ENCODE data around the gene ZSCAN18. TPM values are rescaled to one million over a fixed set of nuclear protein-coding genes. Genes with fewer than 3 reads are reported as not detected.

The ZSCAN18 gene
- total RNA-seq, 1 donor from 2014 or later = 49.8 TPM

DNA sequence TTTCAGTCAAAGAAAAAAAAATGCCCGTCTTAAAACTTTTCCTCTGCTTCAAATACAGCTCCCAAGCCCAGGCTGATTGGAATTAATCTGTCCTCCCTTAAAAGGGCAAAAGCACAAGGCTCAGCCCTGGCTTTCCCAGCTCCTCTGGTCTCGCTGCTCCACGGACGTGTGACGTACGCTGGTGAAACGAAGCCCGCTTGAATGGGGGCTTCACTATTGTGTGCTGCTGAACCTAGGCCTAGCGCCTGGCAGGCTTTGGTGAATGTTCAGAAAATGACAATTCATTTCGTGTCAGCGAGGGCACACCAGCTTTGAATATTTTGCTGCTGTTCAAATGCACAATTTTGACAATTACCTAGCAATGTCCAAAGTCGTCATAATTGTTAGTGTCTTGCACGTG, 39.6 kb downstream of the ZSCAN18 start:
- Mint-ChIP-seq H3K4me1 (peaks cover 9% of the 10 kb centered on the region), H3K4me3 (peak overlapping the region; percentile 85), H3K27me3 (peaks cover 13% of the 10 kb centered on the region), H3K36me3 (ENCODE audit: low read depth) (peaks cover 20% of the 10 kb centered on the region), H3K27ac (peak overlapping the region; percentile 87), H3K9me3 (peaks cover 16% of the 10 kb centered on the region)
- DNase-seq = no peak
- TF ChIP-seq CTCF (IDR thresholded peaks at IDR 0.05) = no peak
- intact Hi-C loops (cut with micrococcal nuclease) = loop anchor here (2.0 to 5.0 kb wide), 3 partner anchors 36 to 56 kb away; partner anchors contain the start of genes ZNF606 and ZSCAN18
- POLR2A ChIA-PET = interaction anchor here (0.5 to 1.7 kb wide), 7 partner anchors 56 to 517 kb away, joined by 4 to 41 read pairs (median 5); partner anchors contain the start of genes ZBTB45, ZNF497, ZNF606 and ZSCAN22
- CTCF ChIA-PET = no interaction called here
- ATAC-seq (ENCODE audit: low read depth) = no peak

DNA sequence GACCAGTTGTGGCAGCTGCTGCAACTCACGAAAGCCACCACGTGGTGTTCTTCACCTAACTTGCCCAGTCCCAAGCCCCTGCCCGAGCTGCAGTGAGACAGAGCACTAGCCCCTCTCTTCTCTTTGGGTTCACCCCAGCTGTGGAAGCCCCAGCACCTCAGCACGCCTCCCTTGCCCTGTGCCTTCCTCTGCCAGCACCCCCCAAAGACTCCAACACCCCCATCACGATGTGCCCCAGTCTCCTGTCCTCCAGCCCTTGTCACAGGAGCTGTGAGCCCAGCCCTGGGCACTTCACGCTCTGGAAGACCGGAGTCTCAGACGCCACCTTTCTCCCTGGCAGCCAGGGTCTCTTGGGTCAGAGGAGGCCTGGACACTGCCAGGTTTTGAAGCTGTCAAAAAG, 41.2 kb downstream of the ZSCAN18 start:
- no peak for DNase-seq
- intact Hi-C loops (cut with micrococcal nuclease) = loop anchor here (5.0 kb wide), 1 partner anchor 35 kb away; no protein-coding TSS in a partner anchor
- H3K27me3 Mint-ChIP-seq = peaks cover 13% of the 10 kb centered on the region
- POLR2A ChIA-PET = no interaction called here
- peaks cover 18% of the 10 kb centered on the region for H3K9me3 Mint-ChIP-seq
- no peak for ATAC-seq (ENCODE audit: low read depth)
- CTCF ChIA-PET = no interaction called here
- H3K4me1 Mint-ChIP-seq = peaks cover 9% of the 10 kb centered on the region
- TF ChIP-seq CTCF (IDR thresholded peaks at IDR 0.05) = no peak
- H3K27ac Mint-ChIP-seq = no peak overlapping the region
- H3K4me3 Mint-ChIP-seq = no peak overlapping the region
- peaks cover 12% of the 10 kb centered on the region for H3K36me3 Mint-ChIP-seq (ENCODE audit: low read depth)

DNA sequence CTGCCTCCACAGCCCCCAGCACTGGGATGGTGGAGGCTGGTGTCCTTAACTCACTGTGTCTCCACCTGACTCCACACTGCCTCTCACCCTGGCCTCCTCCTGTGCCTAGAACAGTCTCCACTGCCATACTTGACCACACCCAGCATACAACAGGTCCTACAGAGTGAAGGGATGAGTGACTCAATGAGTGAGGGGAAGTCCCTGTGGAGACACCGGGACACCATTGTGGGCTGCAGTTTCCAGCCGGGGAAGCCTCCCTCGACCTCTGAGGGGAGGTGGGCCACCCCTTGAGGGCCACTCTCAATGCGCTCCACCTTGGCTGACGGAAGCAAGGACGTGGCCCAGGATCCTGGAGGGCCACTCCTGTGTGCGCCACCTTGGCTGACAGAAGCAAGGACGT, 41.8 kb downstream of the ZSCAN18 start:
- Mint-ChIP-seq H3K4me1 (peaks cover 9% of the 10 kb centered on the region), H3K9me3 (peaks cover 20% of the 10 kb centered on the region), H3K36me3 (ENCODE audit: low read depth) (peaks cover 10% of the 10 kb centered on the region), H3K27ac (no peak overlapping the region), H3K27me3 (peaks cover 13% of the 10 kb centered on the region), H3K4me3 (no peak overlapping the region)
- ATAC-seq (ENCODE audit: low read depth) (no peak), DNase-seq (no peak)
- CTCF ChIA-PET = no interaction called here
- no peak for TF ChIP-seq CTCF (IDR thresholded peaks at IDR 0.05)
- intact Hi-C loops (cut with micrococcal nuclease) = loop anchor here (5.0 kb wide), 1 partner anchor 34 kb away; no protein-coding TSS in a partner anchor
- POLR2A ChIA-PET = no interaction called here

GRCh38 chr19:58054901-58055874, 42.8 kb downstream of the ZSCAN18 start:
- ChIA-PET CTCF (no interaction called here), POLR2A (no interaction called here)
- Mint-ChIP-seq H3K9me3 (peaks cover 22% of the 10 kb centered on the region), H3K27ac (no peak overlapping the region), H3K36me3 (ENCODE audit: low read depth) (peaks cover 8% of the 10 kb centered on the region), H3K4me1 (peaks cover 9% of the 10 kb centered on the region), H3K27me3 (peaks cover 13% of the 10 kb centered on the region), H3K4me3 (peak overlapping the region; percentile 66)
- intact Hi-C loops (cut with micrococcal nuclease) = loop anchor here (5.0 kb wide), 1 partner anchor 33 kb away; no protein-coding TSS in a partner anchor
- ATAC-seq (ENCODE audit: low read depth) (no peak), DNase-seq (no peak)
- TF ChIP-seq CTCF (IDR thresholded peaks at IDR 0.05) = no peak

DNA sequence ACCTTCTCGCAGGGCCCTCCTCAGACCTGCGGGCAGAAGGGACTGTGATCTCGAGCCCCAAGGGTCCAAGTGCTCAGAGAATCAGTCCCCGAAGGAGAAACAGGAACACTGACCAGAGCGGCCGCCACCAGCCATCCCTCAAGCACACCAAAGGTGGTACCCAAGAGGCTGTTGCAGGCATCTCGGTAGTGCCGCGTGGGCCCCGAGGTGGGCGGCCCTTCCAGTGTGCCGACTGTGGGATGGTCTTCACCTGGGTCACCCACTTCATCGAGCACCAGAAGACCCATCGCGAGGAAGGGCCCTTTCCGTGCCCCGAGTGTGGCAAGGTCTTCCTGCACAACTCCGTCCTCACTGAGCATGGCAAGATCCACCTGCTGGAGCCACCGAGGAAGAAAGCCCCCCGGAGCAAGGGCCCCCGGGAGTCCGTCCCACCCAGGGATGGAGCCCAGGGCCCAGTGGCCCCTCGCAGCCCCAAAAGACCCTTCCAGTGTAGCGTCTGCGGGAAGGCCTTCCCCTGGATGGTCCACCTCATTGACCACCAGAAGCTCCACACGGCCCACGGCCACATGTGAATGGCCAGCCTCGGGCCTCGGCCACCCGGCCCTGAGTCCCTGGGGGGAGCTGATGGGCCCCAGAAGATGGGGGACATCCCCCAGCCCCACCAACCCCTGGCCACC, 44.4 kb downstream of the ZSCAN18 start:
- Mint-ChIP-seq H3K4me1 (peaks cover 4% of the 10 kb centered on the region), H3K4me3 (no peak overlapping the region), H3K27me3 (peaks cover 13% of the 10 kb centered on the region), H3K27ac (no peak overlapping the region), H3K9me3 (peaks cover 26% of the 10 kb centered on the region), H3K36me3 (ENCODE audit: low read depth) (peaks cover 3% of the 10 kb centered on the region)
- TF ChIP-seq CTCF (IDR thresholded peaks at IDR 0.05) = no peak
- ChIA-PET POLR2A (no interaction called here), CTCF (no interaction called here)
- intact Hi-C loops (cut with micrococcal nuclease) = no loop called here
- DNase-seq (no peak), ATAC-seq (ENCODE audit: low read depth) (no peak)
